Measurements from ENCODE around the gene PPIP5K1. TPM values are rescaled to one million over a fixed set of nuclear protein-coding genes. Genes with fewer than 3 reads are reported as not detected.
"Not testable (repeated sequence)": the region's sequence is repeated elsewhere in the genome, so short reads cannot be mapped to it uniquely, and the experiment has no call there.

Gene PPIP5K1
- 62.4 and 71.6 TPM in 2 replicates for total RNA-seq

GRCh38 chr15:43589778-43590466, at the start of gene PPIP5K1:
Gene PPIP5K1, minus strand, starts transcription at chr15:43590208. Its CDS starts 5,704 bp downstream, at chr15:43584504.
- intact Hi-C loops (cut with micrococcal nuclease); H3K27ac Mint-ChIP-seq; H3K9me3 Mint-ChIP-seq; H3K27me3 Mint-ChIP-seq (ENCODE audit: low read depth); H3K36me3 Mint-ChIP-seq (ENCODE audit: low read depth); H3K4me3 Mint-ChIP-seq (ENCODE audit: low read depth); DNase-seq (ENCODE audit: low spot score); H3K4me1 Mint-ChIP-seq (ENCODE audit: low read depth): not testable (repeated sequence)

DNA sequence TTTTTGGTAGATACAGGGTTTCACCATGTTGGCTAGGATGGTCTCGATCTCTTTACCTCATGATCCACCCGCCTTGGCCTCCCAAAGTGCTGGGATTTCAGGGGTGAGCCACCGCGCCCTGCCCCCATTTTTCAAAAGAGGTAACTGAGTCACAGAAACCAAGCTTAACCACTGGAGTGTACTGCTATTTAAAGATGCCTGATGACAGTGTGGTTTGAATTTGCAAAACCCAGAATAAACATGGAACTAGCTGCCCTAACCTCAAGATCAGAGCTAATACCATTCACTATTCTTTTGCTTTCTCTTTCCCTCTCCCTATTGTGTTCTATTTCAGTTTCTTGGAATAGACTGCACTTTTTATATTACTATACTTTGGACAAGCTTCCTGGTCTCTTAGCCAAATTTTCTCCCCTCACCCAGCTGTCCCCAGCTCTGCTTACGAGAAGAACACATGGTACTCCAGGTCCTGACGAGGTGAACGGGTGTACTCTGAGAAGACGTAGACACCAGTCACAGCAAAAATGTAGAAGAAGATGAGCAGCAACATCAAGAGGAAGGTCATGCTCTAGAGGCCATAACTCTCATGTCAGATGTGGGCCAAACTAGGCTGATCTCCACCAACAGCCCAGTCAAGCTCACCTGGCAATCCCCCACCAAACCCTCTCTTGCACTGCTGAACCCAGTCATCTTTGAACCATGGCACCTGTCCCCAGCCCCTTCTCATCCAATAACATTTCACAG, 48.6 kb upstream of the PPIP5K1 start:
- H3K9me3 Mint-ChIP-seq; H3K4me1 Mint-ChIP-seq (ENCODE audit: low read depth); H3K4me3 Mint-ChIP-seq (ENCODE audit: low read depth); DNase-seq (ENCODE audit: low spot score); H3K36me3 Mint-ChIP-seq (ENCODE audit: low read depth); H3K27ac Mint-ChIP-seq; H3K27me3 Mint-ChIP-seq (ENCODE audit: low read depth); intact Hi-C loops (cut with micrococcal nuclease): not testable (repeated sequence)

DNA sequence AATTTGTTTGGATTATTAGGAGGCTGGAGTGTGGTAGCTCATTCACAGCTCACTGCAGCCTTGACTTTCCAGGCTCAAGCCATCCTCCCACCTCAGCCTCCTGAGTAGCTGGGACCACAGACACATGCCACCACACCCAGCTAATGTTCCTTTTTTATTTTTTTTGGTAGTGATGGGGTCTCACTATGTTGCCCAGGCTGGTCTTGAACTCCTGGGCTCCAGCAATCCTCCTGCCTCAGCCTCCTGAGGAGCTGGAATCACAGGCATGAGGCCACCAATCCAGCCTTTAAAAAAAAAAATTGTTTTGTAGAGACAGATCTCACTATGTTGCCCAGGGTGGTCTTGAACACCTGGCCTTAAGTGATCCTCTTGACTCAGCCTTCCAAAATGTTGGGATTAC, 36.9 kb upstream of the PPIP5K1 start:
- intact Hi-C loops (cut with micrococcal nuclease); H3K27me3 Mint-ChIP-seq (ENCODE audit: low read depth); H3K36me3 Mint-ChIP-seq (ENCODE audit: low read depth); H3K4me1 Mint-ChIP-seq (ENCODE audit: low read depth); H3K9me3 Mint-ChIP-seq; H3K27ac Mint-ChIP-seq; DNase-seq (ENCODE audit: low spot score); H3K4me3 Mint-ChIP-seq (ENCODE audit: low read depth): not testable (repeated sequence)

- no peaks in the 10 kb centered on the region for H3K9me3 Mint-ChIP-seq
- DNase-seq (ENCODE audit: low spot score) = no peak
- H3K27me3 Mint-ChIP-seq (ENCODE audit: low read depth) = peaks cover 12% of the 10 kb centered on the region
- intact Hi-C loops (cut with micrococcal nuclease) = no loop called here
- H3K4me1 Mint-ChIP-seq (ENCODE audit: low read depth) = no peaks in the 10 kb centered on the region
- H3K36me3 Mint-ChIP-seq (ENCODE audit: low read depth) = no peaks in the 10 kb centered on the region
- H3K27ac Mint-ChIP-seq = no peak overlapping the region
- H3K4me3 Mint-ChIP-seq (ENCODE audit: low read depth) = no peak overlapping the region
Measured at GRCh38 chr15:43625106-43625505, 35.1 kb upstream of the PPIP5K1 start.

GRCh38 chr15:43622068-43622799, 32.2 kb upstream of the PPIP5K1 start:
- H3K9me3 Mint-ChIP-seq; H3K36me3 Mint-ChIP-seq (ENCODE audit: low read depth); H3K4me3 Mint-ChIP-seq (ENCODE audit: low read depth); H3K27ac Mint-ChIP-seq; H3K4me1 Mint-ChIP-seq (ENCODE audit: low read depth); intact Hi-C loops (cut with micrococcal nuclease); DNase-seq (ENCODE audit: low spot score): not testable (repeated sequence)
- H3K27me3 Mint-ChIP-seq (ENCODE audit: low read depth) = peaks cover 14% of the 10 kb centered on the region

- DNase-seq (ENCODE audit: low spot score); H3K27me3 Mint-ChIP-seq (ENCODE audit: low read depth); H3K4me1 Mint-ChIP-seq (ENCODE audit: low read depth); H3K27ac Mint-ChIP-seq; H3K4me3 Mint-ChIP-seq (ENCODE audit: low read depth); H3K9me3 Mint-ChIP-seq; intact Hi-C loops (cut with micrococcal nuclease); H3K36me3 Mint-ChIP-seq (ENCODE audit: low read depth): not testable (repeated sequence)
Measured at GRCh38 chr15:43618700-43619099, 28.7 kb upstream of the PPIP5K1 start, which contains the start of gene STRC. Gene STRC, minus strand, starts transcription at chr15:43618800. Its CDS starts 78 bp downstream, at chr15:43618722.

GRCh38 chr15:43617750-43618149, 27.7 kb upstream of the PPIP5K1 start:
- H3K9me3 Mint-ChIP-seq; H3K27me3 Mint-ChIP-seq (ENCODE audit: low read depth); H3K4me1 Mint-ChIP-seq (ENCODE audit: low read depth); H3K27ac Mint-ChIP-seq; H3K4me3 Mint-ChIP-seq (ENCODE audit: low read depth); H3K36me3 Mint-ChIP-seq (ENCODE audit: low read depth); intact Hi-C loops (cut with micrococcal nuclease); DNase-seq (ENCODE audit: low spot score): not testable (repeated sequence)

- H3K27ac Mint-ChIP-seq; H3K36me3 Mint-ChIP-seq (ENCODE audit: low read depth); H3K9me3 Mint-ChIP-seq; DNase-seq (ENCODE audit: low spot score); H3K4me1 Mint-ChIP-seq (ENCODE audit: low read depth); intact Hi-C loops (cut with micrococcal nuclease); H3K4me3 Mint-ChIP-seq (ENCODE audit: low read depth): not testable (repeated sequence)
- peaks cover 16% of the 10 kb centered on the region for H3K27me3 Mint-ChIP-seq (ENCODE audit: low read depth)
Measured at GRCh38 chr15:43602233-43602632, 12.2 kb upstream of the PPIP5K1 start.

GRCh38 chr15:43600200-43600599, 10.2 kb upstream of the PPIP5K1 start:
- H3K27ac Mint-ChIP-seq; H3K36me3 Mint-ChIP-seq (ENCODE audit: low read depth); DNase-seq (ENCODE audit: low spot score); H3K4me1 Mint-ChIP-seq (ENCODE audit: low read depth); intact Hi-C loops (cut with micrococcal nuclease); H3K9me3 Mint-ChIP-seq; H3K4me3 Mint-ChIP-seq (ENCODE audit: low read depth): not testable (repeated sequence)
- H3K27me3 Mint-ChIP-seq (ENCODE audit: low read depth) = peaks cover 21% of the 10 kb centered on the region

DNA sequence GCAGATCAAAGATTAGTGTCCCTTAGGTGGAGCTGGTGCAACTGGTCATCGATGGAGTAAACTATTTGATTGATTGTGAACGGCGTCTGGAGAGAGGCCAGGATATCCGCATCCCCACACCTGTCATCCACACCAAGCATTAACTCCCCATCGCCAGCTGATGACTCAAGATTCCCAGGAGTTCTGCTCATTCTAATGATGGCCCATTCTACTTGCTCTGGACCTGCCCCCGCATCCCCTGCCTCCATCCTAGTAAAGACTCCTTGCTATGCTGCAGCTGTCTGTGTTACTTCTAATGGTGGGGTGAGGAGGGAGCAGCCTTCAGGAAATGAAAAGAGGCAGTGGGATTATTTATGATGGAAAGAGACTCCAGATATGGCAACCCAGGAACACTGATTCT, 9.1 kb upstream of the PPIP5K1 start:
- DNase-seq (ENCODE audit: low spot score); H3K36me3 Mint-ChIP-seq (ENCODE audit: low read depth); H3K4me1 Mint-ChIP-seq (ENCODE audit: low read depth); H3K27ac Mint-ChIP-seq; H3K4me3 Mint-ChIP-seq (ENCODE audit: low read depth); intact Hi-C loops (cut with micrococcal nuclease); H3K9me3 Mint-ChIP-seq: not testable (repeated sequence)
- peaks cover 19% of the 10 kb centered on the region for H3K27me3 Mint-ChIP-seq (ENCODE audit: low read depth)

DNA sequence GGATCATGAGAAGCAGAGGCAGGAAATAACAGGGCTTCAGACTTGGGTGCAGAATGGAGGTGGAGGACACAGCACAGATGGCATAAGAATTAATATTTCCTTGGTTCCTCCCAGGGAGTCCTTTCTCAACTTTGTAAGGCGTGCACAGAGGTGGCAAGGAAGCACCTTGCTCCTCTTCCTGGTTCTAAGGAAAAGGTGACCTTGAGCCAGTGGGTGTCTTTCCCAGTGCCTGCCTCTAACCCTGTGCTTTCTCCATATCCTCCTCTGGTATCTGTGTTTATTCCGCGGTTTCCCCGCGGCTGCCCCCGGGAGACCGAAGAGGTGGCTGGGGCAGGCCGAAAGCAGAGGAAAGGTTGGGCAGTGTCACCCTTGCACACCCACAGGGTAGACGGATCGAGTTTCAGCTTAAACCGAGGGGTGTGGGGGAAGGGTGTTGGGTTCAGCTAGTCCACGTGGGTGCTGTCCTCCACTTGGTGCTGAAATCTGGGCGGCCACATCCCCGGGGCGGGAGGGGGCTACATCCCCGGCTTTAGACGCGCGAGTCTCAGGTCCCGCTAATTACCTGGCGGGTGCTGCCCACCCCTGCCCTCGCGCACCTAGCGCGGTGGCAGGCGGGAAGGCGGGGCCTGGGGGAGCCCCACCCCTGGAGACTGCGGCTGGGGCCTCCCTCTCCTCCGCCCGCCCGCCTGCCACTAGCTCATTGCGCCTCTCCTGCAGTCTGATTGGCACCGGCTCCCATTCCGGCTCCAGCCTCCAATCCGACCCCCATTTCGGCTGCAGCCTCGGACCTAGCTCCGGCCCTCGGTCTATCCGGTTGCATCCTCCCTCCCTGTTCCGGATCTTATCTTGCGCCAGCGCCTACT, 3.6 kb upstream of the PPIP5K1 start, which contains the start of gene CKMT1B:
Gene CKMT1B (plus strand): TSS at position 700 of the 863 bp plus-strand sequence. CDS start 192 bp downstream, outside the sequence.
- H3K27ac Mint-ChIP-seq = not testable (repeated sequence)

GRCh38 chr15:43592841-43593240, 2.8 kb upstream of the PPIP5K1 start:
- H3K9me3 Mint-ChIP-seq; intact Hi-C loops (cut with micrococcal nuclease); H3K27ac Mint-ChIP-seq; H3K4me3 Mint-ChIP-seq (ENCODE audit: low read depth); H3K36me3 Mint-ChIP-seq (ENCODE audit: low read depth); H3K4me1 Mint-ChIP-seq (ENCODE audit: low read depth); DNase-seq (ENCODE audit: low spot score): not testable (repeated sequence)
- H3K27me3 Mint-ChIP-seq (ENCODE audit: low read depth) = peaks cover 11% of the 10 kb centered on the region

More for the DNA sequence above, 3.6 kb upstream of the PPIP5K1 start, which contains the start of gene CKMT1B:
- H3K4me3 Mint-ChIP-seq (ENCODE audit: low read depth); H3K9me3 Mint-ChIP-seq; H3K4me1 Mint-ChIP-seq (ENCODE audit: low read depth); H3K36me3 Mint-ChIP-seq (ENCODE audit: low read depth); DNase-seq (ENCODE audit: low spot score); intact Hi-C loops (cut with micrococcal nuclease): not testable (repeated sequence)
- H3K27me3 Mint-ChIP-seq (ENCODE audit: low read depth) = peaks cover 13% of the 10 kb centered on the region

Measured in activated T-helper 2 cell treated with anti-CD3 and anti-CD28 coated beads, Interferon-gamma antibody, Interleukin-2, Interleukin-4, amounts not matched to agents 10 μg/mL and 5 μg/mL and 100 μg/mL, durations not matched to agents 14 hours and 24 hours and 36 hours (primary cell).